AG10803 (cell line): ENCODE data around the gene KCNMA1.

Source experiments
- DNase-seq: peaks from one replicate; pipeline ENCODE4 v3.0.0; 2010; ENCODE audit warnings: low read depth
- H3K4me3 ChIP-seq: 2 replicates; pipeline ENCODE4 v1.5.1; 2011; ENCODE audit warnings: mild to moderate bottlenecking, low read length, control low read depth
- CTCF ChIP-seq: conservative IDR thresholded peaks from 2 replicates; pipeline ENCODE4 v1.5.1; 2011; ENCODE audit warnings: mild to moderate bottlenecking, low read length, control low read depth, inconsistent platforms

KCNMA1 gene

GRCh38 chr10:77105761-77106221, 531.8 kb downstream of the KCNMA1 start:
- TF ChIP-seq CTCF: no peak
- H3K4me3 ChIP-seq: no peak overlapping the region
- DNase-seq: peak; percentile 88

GRCh38 chr10:77104459-77104980, 533.1 kb downstream of the KCNMA1 start:
- no peak overlapping the region for H3K4me3 ChIP-seq
- peak; percentile 80 for DNase-seq
- no peak for TF ChIP-seq CTCF

- TF ChIP-seq CTCF: no peak
- no peak for DNase-seq
- H3K4me3 ChIP-seq: no peak overlapping the region
Measured at GRCh38 chr10:77103213-77103612, 534.4 kb downstream of the KCNMA1 start.

GRCh38 chr10:77101341-77101740, 536.3 kb downstream of the KCNMA1 start:
- no peak for DNase-seq
- H3K4me3 ChIP-seq: no peak overlapping the region
- TF ChIP-seq CTCF: no peak

- TF ChIP-seq CTCF: no peak
- no peak for DNase-seq
- no peak overlapping the region for H3K4me3 ChIP-seq
Measured at GRCh38 chr10:77099136-77099535, 538.5 kb downstream of the KCNMA1 start.

GRCh38 chr10:77097625-77098024, 540.0 kb downstream of the KCNMA1 start:
- DNase-seq: no peak
- no peak overlapping the region for H3K4me3 ChIP-seq
- TF ChIP-seq CTCF: no peak

- no peak for DNase-seq
- H3K4me3 ChIP-seq: no peak overlapping the region
- no peak for TF ChIP-seq CTCF
Measured at GRCh38 chr10:77093126-77093525, 544.5 kb downstream of the KCNMA1 start.
